HT1080 (cell line): ENCODE data around the gene RPL36. TPM values are rescaled to one million over a fixed set of nuclear protein-coding genes. Genes with fewer than 3 reads are reported as not detected.

Source experiments
- DNase-seq: peaks from one replicate; pipeline ENCODE4 v3.0.0-alpha.2; 2015; ENCODE audit warnings: low read depth
- total RNA-seq: library from RNA; depleted of rRNA; stranded (reverse); fragments of >200 nt; shearing (Covaris generic); gene quantifications from 2 replicates; pipeline ENCODE4 v1.2.3, GENCODE V29; 2014

Gene RPL36
- total RNA-seq, 1 experiment from 2014 or later: 1,434 TPM

GRCh38 chr19:5673752-5674151 is 16.3 kb upstream of the RPL36 start:
- DNase-seq: no peak

GRCh38 chr19:5674714-5675113 is 15.4 kb upstream of the RPL36 start:
- no peak for DNase-seq

DNA sequence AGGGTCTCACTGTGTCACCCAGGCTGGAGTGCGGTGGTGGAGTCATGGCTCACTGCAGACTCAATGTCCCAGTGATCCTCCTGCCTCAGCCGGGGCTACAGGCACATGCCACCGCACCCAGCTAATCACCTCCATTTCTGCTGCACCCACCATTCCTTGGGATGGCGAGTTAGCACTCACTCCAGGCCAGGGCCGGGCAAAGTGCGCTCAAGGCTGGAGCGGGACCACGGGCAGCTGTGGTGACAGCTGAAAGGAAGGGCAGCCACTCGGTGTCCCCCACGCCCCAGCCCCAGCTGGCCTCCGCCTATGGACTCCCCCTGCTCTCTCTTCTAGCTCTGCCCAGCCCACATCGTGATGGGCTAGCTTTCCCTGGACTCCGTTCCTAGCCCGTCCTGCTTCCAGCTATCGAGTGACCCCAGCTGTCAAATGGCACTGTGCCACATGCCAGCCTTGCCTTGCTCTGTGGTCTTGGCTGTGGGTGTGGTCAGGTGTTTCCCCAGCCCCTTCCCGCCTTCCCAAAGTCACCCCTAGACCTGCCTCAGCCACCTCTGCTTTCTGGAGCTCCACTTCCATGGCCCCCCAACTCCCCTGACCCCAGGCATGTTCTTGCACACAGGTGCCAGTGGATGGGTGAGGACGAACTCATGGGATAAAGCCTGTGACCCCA is 13.9 kb upstream of the RPL36 start:
- no peak for DNase-seq

GRCh38 chr19:5676772-5677105 is 13.4 kb upstream of the RPL36 start:
- no peak for DNase-seq

- DNase-seq: no peak
These were observed 13.0 kb upstream of the RPL36 start for GRCh38 chr19:5677136-5677535.

GRCh38 chr19:5677580-5677979 is 12.5 kb upstream of the RPL36 start:
- no peak for DNase-seq

DNA sequence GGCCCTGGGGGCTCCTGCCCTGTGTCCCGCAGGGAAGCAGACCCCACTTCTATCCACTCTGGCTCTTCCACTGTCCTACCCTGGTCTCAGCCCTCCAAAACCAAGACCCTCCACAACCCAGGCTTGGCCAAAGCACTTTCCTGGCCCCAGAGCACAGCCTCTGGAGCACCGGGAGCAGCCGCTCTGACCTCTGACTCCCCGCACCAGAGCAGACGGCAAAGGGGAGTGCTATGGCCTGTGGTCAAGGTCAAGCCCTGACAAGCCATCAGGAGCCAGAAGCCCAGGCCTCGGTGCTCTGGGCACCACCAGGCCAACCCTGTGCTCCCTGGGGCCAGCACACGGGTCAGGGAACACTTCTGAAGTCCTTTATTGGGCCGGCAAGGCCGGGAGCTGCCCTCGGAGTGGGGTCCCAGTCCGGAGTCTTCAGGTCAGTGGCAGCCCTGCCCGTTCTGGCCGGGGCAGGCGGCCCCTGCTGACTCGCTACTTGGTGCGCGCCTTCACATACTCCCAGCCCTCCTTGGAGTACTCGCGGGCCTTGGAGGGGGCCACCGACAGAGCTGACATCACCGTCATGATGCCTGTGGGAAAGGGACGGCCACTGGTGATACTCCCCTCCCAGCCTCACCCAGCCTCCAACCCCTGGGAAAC is 11.9 kb upstream of the RPL36 start:
- DNase-seq: no peak

DNA sequence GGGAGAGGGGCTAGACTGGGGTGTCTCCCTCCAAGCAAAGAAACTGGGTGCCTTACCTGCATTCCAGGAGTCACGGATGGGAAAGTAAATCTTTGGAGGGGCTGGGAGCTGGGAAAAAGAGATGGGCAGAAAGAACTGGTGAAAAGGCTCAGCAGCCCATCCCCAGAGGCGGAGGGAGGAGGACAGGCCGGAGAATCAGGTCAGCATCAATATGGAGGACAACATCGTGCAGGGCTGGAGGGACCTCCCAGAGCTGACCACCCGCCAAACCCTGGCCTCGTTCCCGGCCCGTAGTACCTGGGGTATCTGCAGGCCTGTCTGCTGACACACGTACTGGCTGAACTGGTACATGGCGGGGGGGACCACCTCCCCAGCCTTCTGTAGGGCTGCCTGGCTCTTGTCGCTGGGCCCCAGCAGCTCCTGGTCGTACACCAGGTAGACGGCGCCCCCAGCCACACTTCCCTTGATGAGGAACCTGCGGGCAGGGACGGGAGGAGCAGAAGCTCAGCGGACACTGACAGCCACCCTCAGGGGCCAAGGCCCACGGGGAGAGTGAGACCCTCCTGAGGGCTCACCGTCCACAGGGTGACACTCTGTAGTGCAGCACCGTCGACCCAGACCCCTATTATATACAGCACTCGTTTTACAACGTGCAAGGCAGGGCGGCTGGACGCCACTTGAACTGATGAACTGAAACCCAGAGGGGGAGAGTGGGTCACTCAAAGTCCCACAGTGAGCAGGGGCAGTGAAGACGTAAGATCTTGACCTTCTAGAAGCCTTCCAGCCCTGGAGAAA is 10.6 kb upstream of the RPL36 start:
- DNase-seq: no peak

DNA sequence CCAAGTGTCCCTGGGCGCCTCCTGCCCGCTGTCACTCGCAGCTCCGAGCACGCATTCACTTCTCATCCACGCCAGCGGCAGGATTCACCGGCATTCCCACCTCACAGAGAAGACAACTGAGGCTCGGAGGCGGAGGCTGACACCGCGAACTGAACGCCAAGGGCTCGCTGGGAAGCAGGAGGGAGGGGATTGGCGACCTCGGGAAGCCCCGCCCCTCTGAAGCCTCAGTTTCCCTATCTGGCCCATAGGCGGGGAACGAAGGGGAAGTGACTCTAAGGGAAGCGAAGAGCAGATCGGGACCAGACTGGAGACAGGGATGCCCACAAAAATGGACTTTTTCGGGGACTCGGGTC is 10.0 kb upstream of the RPL36 start:
- DNase-seq: no peak

DNA sequence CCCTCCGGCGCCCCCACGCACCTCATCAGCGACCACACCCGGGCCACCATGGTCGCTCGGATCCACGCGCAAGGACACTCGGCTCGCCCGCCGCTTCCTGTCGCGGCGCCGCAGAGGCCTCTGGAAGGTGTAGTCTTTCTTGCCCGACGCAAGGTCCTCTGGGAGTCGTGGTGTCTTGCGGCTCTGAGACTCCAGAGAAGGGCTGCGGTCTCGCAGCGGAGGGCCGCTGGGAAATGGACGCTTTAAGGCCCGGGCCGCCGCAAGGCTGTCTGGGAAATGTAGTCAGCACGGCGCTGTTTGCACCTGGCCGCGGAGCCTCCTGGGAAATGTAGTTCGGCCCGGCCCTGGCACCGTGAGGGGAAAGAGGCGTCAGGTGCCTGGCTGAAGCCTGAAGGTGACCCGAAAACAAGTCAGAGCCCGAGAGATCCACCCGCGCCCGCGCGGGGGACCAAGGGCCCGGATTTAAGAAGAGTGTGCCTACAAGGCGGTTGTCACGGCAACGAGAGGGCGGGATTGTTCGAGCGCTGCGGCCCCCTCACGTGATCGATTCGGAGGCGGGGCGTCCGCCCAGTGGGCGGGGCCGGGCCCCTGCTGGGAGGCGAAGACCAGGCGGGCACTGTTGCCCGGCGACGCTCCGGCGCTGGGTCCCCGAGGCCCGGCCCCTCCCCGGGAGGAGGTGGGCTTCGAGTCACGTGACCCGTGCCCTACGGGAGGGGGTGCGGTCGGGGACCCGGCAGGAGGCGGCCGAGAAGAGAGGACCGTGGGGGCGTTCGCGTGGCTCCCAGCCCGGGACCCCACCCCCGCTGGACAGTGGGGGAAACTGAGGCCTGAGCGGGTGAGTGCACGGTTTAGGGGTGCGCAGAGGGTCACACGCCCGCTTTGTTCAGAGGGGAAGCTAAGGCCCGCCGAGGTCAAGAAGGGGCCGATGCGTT is 9.4 kb upstream of the RPL36 start, which contains the start of the genes HSD11B1L and MICOS13:
Gene HSD11B1L (plus strand): TSS at position 591 of the 932 bp plus-strand sequence. CDS start 3,806 bp downstream, outside the sequence.
Gene MICOS13 (minus strand): TSS at position 80 of the 932 bp plus-strand sequence. CDS start 30 bp downstream, at position 50.
- DNase-seq: peak; percentile 99

DNA sequence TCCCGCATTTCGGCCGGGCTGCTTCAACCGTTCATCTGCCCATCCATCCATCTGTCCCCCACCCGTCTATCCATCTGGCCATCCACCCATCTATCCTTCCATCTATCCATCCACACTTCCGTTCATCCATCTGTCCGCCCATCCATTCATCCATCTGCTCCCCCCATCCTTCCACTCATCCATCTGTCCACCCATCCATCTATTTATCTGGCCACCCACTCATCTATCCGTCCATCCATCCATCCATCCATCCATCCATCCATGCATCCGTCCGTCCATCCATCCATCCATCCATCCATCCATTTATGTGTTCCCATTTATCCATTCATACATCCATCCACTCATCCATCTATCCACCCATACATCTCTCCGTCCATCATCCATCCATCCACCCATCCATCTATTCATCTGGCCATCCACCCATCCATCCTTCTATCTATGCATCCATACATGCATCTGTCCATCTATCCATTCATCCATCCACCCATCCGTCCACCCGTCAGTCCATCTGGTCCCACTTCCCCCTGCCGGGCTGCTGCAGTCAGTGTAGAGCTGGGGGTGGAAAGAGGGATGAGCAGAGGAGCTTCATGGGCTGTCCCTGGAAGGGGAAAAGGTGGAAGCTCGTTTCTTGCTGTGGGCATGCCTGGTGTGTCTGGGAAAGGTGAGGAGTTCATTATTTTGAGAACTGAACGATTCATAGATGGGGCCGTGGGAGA is 8.5 kb upstream of the RPL36 start:
- no peak for DNase-seq

DNA sequence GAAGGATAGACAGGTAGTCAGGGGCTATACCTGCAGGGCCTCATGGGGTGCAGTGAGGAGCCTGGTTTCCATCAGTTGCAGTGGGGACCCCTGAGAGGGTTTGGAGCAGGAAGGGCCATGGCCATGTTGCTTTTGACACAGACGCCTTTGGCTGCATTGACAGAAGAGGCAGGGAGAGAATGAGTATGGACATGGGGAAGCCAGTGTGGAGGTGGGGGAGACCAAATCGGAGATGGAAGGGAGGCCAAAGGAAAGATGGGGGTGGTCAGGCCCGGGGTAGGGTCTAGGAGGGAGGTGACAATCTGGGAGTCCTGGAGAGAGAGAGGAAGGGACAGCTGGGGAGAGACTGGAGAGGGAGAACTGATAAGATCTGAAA is 8.0 kb upstream of the RPL36 start:
- no peak for DNase-seq

GRCh38 chr19:5683177-5683886 is 6.8 kb upstream of the RPL36 start:
- no peak for DNase-seq

DNA sequence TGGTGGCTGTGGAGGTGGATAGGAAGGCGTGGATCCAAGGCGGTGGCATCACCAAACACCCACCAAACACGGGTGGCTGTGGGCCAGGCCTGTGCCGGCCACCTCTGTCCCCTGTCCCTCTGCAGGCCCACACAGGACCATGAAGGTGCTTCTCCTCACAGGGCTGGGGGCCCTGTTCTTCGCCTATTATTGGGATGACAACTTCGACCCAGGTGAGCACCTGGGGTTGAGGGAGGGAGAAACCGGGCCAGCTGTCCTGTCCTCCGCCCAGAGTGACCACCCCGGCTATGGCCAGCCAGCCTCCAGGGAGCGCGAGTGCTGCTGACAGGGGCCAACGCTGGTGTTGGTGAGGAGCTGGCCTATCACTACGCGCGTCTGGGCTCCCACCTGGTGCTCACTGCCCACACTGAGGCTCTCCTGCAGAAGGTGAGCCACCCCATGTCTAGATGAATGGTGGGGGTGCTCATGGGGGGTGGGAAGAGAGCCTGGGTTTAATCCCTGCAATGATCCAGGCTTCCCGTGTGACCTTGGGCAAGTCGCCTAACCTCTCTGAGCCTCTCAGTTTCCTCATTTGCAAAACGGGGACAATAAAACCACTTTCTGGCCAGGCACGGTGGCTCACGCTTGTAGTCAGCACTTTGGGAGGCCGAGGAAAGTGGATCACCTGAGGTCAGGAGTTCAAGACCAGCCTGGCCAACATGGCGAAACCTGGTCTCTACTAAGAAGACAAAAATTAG is 5.2 kb upstream of the RPL36 start:
- no peak for DNase-seq

DNA sequence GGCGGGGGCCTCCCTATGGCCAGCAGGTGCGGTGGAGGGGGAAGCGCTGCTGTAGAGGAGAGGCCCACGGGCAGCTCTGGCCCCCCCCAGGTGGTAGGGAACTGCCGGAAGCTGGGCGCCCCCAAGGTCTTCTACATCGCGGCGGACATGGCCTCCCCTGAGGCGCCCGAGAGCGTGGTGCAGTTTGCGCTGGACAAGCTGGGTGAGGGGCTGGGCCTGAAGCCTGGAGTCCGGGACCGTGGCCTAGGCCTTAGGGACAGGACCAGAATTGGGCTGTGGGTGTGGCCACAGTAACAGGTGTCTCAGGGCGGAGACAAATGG is 3.8 kb upstream of the RPL36 start:
- DNase-seq: no peak

- DNase-seq: peak; percentile 88
These were observed 3.3 kb upstream of the RPL36 start for GRCh38 chr19:5686647-5687359.

GRCh38 chr19:5687360-5688198 is 2.5 kb upstream of the RPL36 start:
- no peak for DNase-seq
